GM21529 (cell line): ENCODE data around the gene PCSK2.

ENCODE experiments used
- ATAC-seq: cut with Tn5 transposase; IDR thresholded peaks from one replicate; pipeline ENCODE4 v1.9.1; 2021; ENCODE audit not compliant: unreplicated experiment

PCSK2 gene

DNA sequence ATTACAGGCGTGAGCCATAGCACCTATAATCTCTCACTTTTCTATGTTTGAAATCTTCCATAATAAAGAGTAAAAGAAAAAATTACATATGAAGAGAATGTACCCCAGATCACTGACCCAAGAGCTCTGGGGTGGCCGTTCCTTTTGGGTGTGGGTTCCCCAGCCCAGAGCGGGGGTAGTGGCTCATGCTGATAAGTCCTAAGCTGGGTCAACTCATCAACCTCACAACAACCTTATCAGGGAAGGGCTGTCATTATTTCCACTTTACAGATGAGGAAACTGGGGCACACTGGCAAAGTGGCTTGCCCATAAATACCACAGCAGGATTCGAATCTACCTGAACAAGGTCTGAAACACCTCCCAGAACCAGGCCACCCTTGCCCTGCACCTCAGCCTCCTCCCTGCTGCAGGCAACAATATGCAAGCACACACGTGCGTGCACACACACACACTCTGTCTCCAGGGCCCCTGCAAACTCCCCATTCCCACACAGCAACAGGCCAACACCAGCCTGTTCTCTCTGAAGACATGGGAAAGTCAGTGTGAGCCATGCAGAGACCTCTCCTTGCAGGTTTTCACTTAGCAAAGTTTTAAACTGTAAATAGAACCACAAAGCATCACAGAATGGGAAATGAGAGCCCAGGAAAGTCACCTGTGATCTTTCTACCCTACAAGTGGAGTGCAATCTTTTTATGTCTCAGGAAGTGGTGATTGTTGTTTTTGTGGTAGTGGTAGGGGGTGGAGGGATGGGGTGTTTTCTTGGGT is 276.6 kb downstream of the PCSK2 start:
- no peak for ATAC-seq

DNA sequence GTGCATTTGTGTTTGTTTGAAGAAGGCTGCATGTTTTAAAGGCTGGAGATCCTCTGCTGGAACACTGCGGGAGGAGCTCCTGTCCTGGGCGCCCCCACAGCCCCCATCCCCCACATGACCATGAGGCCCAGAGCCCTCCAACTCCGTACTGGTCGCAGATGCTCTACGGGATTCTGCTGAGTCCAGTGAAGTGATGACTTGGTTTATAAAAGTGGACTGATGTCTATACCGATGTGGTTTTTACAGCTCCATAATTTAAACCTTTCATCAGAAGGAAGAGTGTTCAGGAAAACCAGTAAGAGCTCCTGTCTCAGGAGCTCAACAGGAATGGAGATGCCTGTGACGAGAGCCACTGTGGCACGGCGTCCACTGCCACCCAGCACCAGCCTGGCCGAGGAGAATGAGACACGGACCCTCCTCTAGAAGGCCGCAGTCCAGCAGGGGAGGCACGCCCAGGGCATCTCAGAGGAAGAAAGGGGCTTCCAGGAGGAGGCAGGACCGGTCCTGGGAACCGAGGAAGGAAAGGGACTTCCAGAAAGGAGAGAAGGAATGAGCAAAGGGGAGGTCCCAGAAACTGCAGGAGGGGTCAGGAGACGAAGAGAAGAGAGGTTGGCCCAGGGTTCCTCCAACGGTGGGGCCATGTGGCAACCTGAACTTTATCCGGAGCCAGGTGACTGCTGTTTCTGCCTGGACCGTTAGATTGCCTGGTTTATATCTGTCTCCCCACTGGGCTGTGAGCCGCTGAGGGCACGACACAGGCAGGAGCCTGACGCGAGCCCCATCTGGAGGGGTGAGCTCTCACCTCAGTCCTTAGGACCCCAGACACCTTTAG is 277.4 kb downstream of the PCSK2 start:
- peak; percentile 10 for ATAC-seq

DNA sequence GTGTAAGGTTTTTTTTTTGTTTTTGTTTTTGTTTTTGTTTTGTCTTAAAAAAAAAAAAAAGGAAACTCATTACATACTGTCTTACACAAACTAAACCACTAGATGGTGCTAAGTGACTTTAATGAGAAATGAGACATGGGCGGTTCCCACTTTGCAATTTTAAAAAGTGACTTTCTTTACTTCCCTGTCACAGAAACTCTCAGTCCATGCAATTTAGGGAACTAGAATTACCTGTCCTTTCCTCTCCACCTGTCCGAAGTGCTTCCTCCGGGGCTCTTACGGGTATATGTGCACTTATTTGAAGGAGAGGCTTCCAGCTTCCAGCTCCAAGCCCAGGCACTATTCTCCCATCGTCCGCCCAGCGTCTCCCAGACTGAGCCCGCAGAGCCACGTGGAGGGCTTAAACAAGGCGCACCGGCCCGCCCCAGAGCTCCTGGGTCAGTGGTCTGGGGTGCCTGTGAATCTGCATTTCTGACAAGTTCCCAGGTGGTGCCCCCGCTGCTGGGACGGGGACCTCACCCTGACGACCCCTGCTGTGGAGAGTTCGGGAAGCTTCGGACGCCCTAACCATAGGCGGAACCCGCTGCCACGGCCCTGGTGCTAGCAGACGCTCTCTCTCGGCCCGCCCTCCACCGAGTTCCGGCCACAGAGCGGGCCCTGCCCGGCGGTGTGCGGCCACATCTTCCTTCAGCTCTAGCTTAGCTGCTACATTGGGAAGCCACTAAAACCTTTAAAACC is 278.2 kb downstream of the PCSK2 start:
- peak; percentile 70 for ATAC-seq

DNA sequence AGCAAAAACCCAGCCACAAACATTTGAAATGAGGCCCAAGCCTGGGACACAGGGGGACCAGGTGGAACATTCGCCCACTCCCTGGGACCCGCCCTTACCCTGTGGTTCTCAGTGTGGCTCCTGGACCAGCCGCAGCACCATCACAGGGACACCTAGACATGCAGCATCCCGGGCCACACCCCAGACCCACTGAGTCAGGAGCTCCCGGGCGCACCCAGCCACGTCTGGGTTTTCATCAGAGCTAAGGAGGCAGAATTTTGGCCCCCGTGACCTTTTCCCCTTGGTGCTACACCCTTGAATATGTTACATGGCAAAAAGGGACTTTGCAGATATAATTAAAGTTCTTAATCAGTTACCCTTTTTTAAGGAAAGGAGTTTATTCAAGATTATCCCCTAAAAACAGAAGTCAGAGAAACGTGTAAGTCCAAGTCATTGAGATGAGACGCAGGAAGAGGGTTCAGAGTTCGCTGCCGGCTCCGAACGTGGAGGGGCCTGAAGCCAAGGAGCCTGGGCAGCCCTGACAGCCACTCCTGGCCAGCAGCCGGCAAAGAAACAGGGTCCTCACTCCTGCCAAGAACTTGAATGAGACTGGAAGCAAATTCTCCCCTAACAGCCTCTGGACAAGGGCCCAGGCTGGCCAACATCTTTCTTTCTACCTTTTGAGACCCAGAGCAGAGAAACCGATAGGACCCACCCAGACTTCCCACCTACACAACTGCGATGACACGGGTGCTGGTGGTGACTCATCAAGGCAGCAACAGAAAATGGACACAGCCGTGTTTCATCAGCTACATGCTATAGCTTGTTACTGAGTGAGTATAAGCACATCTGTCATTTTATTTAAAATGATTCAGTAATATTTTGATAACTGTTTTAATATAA is 279.0 kb downstream of the PCSK2 start:
- ATAC-seq: peak; percentile 19

DNA sequence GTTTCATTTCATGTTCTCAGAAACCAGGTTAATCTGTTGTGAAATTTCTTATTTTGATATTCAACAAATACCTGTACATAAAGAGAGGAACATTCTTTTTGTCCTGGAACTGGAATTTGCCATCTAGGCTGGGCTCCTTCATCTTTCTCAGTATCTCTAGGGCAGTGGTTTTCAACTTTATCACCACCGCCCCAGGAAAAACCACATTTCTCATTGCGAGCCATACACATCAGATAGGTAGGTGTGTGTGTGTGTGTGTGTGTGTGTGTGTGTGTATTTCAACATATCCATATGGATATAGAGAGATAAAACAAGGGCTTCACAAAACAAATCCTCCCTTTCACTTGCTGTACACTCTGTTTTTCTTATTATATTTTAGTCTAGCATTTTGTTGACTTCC is 280.2 kb downstream of the PCSK2 start:
- ATAC-seq: no peak

DNA sequence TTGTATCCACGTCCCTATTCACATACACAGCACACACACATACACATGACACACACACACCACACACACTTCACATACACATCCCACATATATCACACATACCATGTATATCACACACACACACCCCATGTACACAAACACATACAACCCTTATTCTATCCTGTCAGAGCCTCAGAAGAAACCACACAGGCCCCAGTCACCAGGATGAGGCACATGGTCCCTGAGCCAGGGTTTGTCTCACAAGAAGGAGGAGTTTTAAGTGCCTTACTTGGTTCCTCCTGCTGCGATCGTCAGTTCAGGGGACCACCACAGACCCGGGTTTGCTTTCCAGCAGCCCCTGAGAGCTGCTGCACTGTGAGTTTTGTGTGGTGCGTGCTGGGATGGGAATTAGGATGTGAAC is 280.7 kb downstream of the PCSK2 start:
- ATAC-seq: no peak

DNA sequence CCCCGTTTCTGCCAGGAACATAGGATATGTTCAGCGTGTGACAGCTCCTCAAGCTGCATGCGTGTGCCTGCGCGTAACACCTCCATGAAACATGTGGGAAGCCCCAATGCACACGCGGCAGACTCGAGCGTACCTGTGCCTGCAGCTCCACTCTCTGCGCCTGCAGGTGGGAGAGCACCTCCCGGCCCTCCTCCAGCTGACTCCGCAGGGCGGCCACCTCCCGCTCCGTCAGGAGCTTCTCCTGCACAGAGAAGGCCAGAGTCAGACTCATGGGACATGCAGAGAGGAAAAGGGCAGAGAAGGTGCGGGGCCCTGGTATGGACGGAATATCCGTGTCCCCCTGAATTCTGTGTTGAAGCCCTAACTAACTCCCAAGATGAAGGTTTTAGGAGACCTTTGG is 281.9 kb downstream of the PCSK2 start:
- no peak for ATAC-seq

DNA sequence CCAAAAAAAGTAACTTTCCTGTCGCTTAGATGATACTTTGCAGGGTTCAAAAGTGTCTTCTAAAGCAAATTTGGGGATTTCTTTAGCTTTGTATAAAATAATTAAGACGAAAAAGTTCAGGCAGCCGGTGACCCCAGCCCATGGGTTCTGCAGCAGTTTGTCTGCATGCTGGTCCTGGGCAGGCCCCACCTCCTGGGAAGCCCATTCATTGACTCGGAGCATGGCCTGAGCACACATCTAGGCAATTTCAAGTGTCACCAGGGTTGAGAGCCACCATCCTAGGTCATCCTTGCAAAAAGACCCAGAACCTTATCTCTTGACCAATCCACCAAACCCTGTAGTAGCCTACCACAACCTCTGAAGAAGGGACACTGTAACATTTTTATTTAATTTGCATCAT is 283.7 kb downstream of the PCSK2 start:
- ATAC-seq: no peak

DNA sequence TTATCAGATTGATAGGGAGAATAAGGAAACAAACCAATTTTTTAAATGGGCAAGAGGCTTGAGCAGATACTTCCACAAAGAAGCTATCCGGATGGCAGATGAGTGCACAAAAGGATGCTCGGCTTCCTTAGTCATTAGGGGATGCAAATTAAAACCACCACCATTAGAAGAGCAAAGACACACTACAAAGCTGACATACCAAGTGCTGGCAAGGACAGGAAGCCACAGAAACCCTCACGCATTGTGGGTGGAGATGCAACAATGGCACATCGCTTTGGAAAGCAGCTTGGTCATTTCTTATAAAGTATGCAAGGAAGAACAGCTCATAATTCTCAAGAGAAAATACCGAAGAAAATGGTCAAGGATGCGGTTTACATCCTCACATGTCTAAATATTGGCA is 284.6 kb downstream of the PCSK2 start:
- ATAC-seq: no peak

DNA sequence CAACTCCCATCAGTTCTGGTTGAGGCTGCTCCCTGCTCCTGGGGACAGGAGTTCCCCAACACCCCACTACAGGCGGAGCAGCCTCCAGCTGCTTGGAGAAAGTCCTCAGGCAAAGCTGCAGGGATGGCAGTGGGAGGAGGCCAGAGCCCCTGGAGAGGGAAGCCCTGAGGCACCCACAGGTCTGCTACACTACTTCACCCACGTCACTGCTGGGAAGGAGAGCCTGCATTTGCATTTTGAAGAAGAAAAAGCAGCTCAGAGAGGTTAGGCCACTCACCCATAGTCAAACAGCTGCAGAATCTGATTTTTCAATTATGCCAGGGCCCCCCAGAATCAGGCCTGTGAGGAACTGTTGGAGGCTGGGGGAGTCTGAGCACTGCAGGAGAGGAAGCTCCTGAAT is 287.1 kb downstream of the PCSK2 start:
- no peak for ATAC-seq

DNA sequence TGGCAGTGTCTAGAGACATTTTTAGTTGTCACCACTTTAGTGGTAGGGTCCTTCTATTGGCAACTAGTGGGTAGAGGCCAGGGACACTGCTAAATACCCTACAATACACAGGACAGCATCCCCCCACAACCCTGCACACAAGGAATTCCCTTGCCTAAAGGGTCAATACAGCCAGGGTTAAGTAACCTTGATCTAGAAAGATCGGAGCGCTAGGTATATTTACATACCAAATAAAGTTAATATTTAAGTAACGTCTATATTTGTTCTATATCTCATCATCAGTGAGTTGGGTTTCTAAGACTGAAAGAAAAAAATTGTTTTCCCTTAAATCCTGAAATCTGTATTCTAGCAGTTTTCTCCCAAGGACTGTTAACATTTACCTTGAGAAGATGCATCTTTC is 288.2 kb downstream of the PCSK2 start:
- ATAC-seq: no peak

DNA sequence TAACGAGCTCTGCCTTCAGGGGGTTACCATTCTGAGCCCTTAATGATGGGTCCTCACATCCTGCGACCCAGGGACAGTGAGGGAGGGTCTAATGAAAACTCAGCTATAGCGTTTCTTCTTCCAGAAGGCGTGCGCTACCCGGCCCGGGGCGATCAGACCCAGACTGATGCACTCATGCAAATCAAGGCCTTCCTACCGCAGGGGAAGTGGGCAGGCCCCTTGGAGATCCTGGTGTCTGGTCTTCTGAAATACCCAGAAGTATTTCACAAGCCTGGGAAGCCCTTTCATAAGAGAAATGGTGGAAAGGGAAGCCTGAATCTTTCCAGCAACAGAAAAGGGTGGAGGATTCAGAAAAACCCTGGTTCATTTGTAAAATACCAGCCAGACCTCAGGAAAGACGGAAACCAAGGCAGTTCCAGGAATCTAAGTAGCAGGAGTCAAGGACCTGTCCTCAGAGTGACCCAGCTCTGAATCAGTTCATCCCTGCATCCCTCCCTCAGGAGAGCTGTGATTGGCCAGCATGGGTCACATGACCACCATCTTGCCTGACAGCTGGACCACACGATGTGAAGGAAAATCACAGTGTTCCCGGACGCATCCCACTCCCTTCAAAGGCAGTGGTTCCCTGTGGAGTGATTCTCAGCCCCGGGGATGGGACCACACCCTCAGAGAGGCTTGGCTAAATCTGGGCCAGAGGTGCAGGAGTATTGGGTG is 291.7 kb downstream of the PCSK2 start:
- no peak for ATAC-seq

DNA sequence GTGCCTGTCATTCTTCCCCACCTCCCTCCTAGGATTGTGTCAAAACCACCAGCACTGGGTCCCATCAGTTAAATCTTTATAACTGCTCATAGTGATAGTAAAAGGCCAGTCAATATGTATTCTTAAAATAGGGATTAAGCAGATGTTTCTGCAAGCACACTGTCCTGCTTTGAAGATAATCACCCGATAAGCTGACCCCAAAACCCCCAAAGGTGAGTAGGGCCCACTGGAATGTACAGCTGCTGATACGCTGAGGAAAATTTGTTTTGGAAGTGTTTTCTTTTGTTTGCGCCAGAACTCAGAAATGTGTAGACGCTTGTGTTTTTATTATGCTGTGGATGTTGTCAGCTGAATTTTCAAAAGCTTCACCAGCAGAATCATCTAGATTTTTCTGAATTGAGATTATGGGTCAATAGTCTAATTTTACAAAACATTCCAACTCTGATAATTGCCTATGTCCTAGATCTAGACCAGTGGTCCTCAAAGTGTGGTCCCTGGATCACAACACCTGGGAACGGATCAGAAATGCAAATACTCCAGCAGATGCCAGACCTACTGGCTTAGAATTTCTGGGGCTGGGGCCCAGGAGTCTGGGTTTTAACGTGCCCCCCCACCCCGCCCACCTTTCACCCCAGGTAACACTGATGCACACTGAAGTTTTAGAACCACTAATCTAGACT is 292.9 kb downstream of the PCSK2 start:
- no peak for ATAC-seq

DNA sequence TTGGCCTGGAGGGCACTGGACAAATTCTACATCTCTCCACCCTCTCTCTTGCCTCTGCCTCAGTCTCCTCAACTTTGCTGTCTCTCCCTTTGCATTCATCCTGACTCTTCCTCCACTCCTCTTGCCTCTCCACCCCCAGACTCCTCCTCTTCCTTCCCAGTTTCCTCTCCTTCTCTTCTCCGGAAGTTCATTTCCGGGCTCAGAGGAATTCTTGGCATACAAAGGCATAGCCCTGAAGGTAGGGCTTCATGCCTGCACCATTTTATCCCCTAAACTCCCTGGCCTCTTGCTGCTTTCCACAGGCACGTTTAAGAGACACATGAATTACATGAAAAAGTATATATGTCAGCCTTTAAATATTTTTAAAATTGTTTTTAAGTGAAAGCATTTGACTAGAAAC is 293.7 kb downstream of the PCSK2 start:
- ATAC-seq: no peak

DNA sequence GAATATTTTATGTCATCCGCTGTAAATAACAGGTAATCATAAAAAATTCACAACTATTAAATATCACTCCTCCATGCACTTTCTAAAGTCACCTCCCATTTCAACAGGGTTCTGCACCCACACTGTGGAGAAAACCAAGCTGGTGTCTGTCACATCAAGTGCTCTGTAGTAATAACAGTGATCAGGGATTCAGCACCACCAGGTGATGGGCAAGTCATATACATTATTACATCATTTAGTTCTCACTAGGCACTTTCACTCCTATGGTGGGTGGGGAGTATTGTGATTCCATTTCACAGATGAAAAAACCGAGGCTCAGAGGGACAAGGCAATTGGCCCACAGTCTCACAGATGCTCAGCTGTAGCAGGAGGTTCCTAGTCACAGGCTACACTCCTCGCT is 295.7 kb downstream of the PCSK2 start:
- no peak for ATAC-seq

DNA sequence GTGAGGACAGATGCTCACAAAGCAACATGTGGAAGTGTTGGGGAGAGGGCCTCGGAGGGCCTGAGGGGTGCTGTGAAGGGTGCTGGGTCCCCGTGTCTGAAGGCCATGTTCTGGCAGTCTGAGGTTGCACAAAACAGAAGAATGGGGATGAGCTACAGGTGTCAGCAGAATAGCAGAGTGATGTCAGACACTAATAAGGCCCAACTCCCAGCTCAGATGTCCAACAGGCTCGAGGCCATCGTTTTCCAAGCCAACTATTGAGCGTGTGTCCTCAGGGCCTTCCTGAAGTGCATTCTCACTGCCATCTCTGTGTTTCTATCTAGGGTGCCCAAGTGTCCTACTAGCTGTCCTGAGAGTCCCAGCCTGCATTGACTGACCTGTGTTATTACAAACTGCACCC is 296.5 kb downstream of the PCSK2 start:
- no peak for ATAC-seq

DNA sequence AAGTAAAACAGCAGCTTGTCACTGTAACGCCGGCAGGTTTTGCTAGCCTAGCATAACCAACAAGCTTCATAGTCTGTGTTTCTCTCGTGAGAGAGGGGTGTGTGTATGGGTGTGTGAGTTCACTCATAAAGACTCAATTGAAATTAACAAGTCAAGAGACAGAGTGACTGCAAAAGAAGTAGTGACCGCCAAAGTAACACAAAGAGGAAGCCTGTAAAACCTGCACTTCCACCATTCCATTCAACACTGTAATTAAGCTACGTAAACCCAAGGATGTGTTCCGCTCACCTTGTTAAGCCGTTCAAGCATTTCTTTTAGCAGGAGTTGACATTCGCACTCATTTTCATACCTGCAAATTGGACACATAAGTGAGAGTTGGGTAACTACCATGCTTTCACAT is 297.7 kb downstream of the PCSK2 start:
- ATAC-seq: no peak

DNA sequence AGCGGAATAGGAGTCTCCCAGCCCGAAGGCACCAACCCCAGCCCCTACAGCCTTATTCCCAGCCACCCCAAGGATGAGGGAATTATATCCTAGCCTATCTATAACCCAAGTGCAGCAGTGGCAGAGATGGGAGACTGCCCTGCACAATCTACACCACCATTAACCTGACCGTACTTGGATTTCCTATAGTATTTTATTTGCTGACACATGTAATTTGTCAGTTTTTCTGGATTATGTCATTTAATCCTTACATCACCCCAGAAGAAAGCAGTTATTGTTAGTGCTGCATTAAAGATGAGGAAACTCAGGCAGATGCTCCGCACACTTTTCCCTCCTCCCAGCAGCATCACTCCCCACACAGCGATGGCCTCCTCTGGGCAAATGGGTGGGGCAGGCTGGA is 298.3 kb downstream of the PCSK2 start:
- ATAC-seq: no peak

DNA sequence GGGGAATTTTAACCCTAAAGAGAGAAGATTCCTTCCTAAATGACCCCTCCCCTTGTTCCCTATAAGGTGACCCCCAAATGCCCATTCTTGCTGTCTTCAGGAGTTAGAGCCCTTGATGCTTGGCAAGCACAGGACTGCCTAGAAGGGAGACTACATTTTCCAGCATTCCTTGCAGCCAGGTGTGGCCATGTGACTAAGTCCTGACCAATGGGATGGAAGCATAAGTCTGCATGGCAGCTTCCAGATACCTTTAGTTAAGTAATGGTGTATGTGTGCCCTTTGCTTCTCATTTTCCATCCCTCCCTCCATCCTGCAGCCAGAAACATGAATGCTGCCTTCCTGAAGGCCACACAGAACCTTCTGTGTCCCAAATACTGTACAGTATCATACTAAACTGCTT is 298.8 kb downstream of the PCSK2 start:
- ATAC-seq: no peak

DNA sequence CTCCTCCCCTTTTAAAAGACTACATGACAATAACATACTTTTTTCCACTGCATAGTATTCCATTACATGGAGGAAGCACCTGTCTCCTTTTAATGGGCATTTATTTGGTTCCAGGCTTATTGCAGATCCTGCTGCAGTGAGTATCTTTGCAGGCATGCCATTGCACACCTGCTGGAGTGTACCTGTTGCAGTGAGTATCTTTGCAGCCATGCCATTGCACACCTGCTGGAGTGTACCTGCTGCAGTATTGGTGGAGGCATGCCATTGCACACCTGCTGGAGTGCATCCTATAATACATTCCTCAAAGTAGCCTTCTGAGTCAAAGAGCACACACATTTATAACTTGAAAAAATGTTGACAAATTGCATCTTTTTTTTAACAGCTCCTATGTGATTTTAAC is 302.7 kb downstream of the PCSK2 start:
- no peak for ATAC-seq
